Measurements from ENCODE around the gene UBL7.

DNA sequence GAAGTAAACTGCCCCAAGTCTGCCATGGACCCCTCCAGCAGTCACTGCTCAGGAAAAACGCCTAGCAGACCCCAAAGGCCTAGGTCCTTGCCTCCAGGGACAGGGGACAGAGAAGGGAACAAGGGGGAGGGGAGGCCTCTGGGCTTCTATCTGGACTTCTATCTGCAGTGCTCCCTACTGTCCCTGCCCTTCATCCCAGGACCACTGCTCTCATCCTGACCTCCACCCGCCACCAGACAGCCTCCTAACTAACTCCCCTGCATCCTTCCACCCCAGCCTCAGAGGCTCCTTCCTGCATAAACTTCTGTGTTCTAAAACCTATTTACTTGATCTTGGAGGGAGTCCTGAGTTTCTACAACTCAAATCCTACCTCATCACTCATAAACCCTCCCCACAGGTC is 52.6 kb downstream of the UBL7 start:
- TF ChIP-seq, protein P1, sequence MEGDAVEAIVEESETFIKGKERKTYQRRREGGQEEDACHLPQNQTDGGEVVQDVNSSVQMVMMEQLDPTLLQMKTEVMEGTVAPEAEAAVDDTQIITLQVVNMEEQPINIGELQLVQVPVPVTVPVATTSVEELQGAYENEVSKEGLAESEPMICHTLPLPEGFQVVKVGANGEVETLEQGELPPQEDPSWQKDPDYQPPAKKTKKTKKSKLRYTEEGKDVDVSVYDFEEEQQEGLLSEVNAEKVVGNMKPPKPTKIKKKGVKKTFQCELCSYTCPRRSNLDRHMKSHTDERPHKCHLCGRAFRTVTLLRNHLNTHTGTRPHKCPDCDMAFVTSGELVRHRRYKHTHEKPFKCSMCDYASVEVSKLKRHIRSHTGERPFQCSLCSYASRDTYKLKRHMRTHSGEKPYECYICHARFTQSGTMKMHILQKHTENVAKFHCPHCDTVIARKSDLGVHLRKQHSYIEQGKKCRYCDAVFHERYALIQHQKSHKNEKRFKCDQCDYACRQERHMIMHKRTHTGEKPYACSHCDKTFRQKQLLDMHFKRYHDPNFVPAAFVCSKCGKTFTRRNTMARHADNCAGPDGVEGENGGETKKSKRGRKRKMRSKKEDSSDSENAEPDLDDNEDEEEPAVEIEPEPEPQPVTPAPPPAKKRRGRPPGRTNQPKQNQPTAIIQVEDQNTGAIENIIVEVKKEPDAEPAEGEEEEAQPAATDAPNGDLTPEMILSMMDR (IDR thresholded peaks at IDR 0.05 in 2 of 3, conservative IDR thresholded peaks at IDR 0.05 in 1 of 3; ENCODE audit: borderline replicate concordance in 1 of 3, insufficient read depth in 1 of 3, low read depth in 2 of 3, low read length in 2 of 3), result no peak
- TF ChIP-seq RAD21 (IDR thresholded peaks at IDR 0.05; ENCODE audit: low read depth) (no peak), POLR2AphosphoS5 (IDR thresholded peaks at IDR 0.05; ENCODE audit: low read depth, low read length) (no peak), SRF (IDR thresholded peaks at IDR 0.05; ENCODE audit: low read depth) (no peak), CBX3 (IDR thresholded peaks at IDR 0.05; ENCODE audit: low read depth) (no peak), EZH2 (IDR thresholded peaks at IDR 0.05) (no peak), JUND (IDR thresholded peaks at IDR 0.05) (no peak), EGR1 (IDR thresholded peaks at IDR 0.05; ENCODE audit: low read depth) (no peak), POLR2A (IDR thresholded peaks at IDR 0.05; ENCODE audit: borderline replicate concordance, extremely low read depth, insufficient read depth, insufficient read length) (no peak), SIN3A (IDR thresholded peaks at IDR 0.05; ENCODE audit: low read depth) (no peak), MAX (IDR thresholded peaks at IDR 0.05) (no peak), ZNF274 (IDR thresholded peaks at IDR 0.05; ENCODE audit: low read depth, low read length) (no peak)
- TF ChIP-seq, protein P2, sequence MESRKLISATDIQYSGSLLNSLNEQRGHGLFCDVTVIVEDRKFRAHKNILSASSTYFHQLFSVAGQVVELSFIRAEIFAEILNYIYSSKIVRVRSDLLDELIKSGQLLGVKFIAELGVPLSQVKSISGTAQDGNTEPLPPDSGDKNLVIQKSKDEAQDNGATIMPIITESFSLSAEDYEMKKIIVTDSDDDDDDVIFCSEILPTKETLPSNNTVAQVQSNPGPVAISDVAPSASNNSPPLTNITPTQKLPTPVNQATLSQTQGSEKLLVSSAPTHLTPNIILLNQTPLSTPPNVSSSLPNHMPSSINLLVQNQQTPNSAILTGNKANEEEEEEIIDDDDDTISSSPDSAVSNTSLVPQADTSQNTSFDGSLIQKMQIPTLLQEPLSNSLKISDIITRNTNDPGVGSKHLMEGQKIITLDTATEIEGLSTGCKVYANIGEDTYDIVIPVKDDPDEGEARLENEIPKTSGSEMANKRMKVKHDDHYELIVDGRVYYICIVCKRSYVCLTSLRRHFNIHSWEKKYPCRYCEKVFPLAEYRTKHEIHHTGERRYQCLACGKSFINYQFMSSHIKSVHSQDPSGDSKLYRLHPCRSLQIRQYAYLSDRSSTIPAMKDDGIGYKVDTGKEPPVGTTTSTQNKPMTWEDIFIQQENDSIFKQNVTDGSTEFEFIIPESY (IDR thresholded peaks at IDR 0.05; ENCODE audit: extremely low read depth, insufficient replicate concordance, low read length), result no peak
